Measurements from ENCODE around the gene GJB6.

GJB6 gene

DNA sequence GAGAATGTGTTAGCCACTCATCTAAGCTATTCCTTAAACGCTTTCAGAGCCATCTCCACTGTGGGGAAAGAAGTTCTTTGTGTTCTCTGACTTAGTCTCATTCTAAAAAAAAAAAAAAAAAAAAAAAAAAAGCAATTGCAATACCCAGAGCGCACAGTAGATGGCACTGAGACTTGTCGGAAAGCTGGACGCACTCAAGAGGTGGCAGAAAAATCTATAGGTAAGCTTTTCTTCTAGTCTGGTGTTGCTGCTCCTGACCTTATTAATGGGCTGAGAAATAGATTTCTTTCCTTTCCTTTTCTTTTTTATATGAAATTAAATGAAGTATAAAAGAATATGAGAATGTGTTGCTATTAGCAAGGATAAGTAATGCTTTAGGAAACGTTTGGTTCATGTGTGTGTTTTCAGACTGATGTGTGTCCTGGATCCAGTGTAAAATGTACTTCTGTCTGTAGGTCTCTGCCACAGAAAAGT is 34.7 kb downstream of the GJB6 start:
- Histone ChIP-seq H3K27me3 (ENCODE audit: control insufficient read depth, insufficient read depth, low read length, poor library complexity, severe bottlenecking) (peaks cover 48% of the 10 kb centered on the region), H3K36me3 (ENCODE audit: control insufficient read depth, insufficient read depth, low read length) (no peaks in the 10 kb centered on the region)
- WGBS, 2 experiments: 17 to 23% methylated on average over 4 of the region's 5 CpGs

DNA sequence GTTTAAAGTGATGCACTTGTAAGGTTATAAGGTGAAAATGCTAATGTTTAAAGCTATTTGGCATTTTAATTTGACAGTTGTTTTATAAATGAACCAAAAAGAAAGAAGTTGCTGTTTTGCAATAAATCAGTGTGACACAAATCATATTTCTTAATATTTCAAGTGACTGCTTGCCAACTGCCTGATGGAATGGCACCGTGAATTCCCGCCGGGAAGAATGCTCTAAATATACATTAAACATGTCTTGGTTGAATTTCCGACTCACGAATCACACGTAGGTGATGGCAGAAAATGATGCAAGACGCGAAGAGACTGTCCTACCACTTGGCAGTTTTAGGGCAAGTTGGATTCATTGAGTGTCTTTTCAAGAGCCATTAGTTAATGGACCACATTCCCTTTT is 36.3 kb downstream of the GJB6 start:
- Histone ChIP-seq H3K9me3 (ENCODE audit: control insufficient read depth, low read length) (no peaks in the 10 kb centered on the region), H3K27me3 (ENCODE audit: control insufficient read depth, insufficient read depth, low read length, poor library complexity, severe bottlenecking) (peaks cover 64% of the 10 kb centered on the region), H3K36me3 (ENCODE audit: control insufficient read depth, insufficient read depth, low read length) (no peaks in the 10 kb centered on the region), H3K27ac (ENCODE audit: insufficient read depth, low read depth, low read length, poor library complexity, severe bottlenecking) (no peak overlapping the region), H3K4me3 (ENCODE audit: insufficient read depth, low read depth, low read length) (no peak overlapping the region), H3K4me1 (ENCODE audit: control insufficient read depth, insufficient read depth, low read length) (peaks cover 14% of the 10 kb centered on the region)
- WGBS, 2 experiments: 85 to 89% methylated on average over 8 of the region's 8 CpGs

More for the DNA sequence above, 34.7 kb downstream of the GJB6 start:
- Histone ChIP-seq H3K27ac (ENCODE audit: insufficient read depth, low read depth, low read length, poor library complexity, severe bottlenecking) (no peak overlapping the region), H3K4me3 (ENCODE audit: insufficient read depth, low read depth, low read length) (no peak overlapping the region), H3K9me3 (ENCODE audit: control insufficient read depth, low read length) (no peaks in the 10 kb centered on the region), H3K4me1 (ENCODE audit: control insufficient read depth, insufficient read depth, low read length) (peaks cover 10% of the 10 kb centered on the region)

DNA sequence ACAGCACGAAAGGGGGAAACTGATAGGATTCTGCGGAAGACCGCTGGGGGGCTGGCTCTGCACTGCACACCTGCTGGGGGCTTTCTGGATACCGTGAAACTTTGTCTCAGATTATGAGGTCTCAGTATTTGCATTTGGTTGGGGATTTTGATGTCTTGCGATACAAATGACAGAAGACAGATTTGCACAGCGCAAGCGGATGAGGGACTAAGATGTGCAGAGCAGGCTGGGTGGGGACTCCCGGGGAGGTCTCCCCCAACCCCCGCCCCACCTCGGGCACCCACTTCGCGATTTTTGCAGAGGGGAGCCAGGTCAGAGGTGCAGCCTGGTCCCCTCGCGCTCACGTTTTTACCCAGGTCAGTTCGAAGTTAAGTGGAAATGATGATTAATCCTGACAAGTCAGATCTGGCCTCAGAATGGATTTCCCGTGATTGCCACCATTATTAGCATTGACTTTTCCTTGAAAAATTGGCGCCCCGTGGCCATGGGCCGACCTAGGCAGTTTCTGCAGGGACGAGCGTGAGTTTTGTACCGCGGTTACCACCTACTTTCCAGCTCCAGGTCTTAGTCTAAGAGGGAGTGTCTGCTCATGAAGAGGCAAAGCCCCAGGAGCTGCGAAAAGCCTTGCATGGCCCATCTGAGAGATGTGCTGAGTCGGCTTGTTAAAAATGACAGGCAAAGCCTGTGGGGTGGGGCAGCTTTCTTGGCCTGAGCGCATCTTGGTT is 38.0 kb downstream of the GJB6 start:
- H3K4me3 ChIP-seq (ENCODE audit: insufficient read depth, low read depth, low read length): no peak overlapping the region
- H3K27me3 ChIP-seq (ENCODE audit: control insufficient read depth, insufficient read depth, low read length, poor library complexity, severe bottlenecking): peaks cover 82% of the 10 kb centered on the region
- 15% methylated on average over 27 of the region's 27 CpGs for WGBS, 2 experiments

DNA sequence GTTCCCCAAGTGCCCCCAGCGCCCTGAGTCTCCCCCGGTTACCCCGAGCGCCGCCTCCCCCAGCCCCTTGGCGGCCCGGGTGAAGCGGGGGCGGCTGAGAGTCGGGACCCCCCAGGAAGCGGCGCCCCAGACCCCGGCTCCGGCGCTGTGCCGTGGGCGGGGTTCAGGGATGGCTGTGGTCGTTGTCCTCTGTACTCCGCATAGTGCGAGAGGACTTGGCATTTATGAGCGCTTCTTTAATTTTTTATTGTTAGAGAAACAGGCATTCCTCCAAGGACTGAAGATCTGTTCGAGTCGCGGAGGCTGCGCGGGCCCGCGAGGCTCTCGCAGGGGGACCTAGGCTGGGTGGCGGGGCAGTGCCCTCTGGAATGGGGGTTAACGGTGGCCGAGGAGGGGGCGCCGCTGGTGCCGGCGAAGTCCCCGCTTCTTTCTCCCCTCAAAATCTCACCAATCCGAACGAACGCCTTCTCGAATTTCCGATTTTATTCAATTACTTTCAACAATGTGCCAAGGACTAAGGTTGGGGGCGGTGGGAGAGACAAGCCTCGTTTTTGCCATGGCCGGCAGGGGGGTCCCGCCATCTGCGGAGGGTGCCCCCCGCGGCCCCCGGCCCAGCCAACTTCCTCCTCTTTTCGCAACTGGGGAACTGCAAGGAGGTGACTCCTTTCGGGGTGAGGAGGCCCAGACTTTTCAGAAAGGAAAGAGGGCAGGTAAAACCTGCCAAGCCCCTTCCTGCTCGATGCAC is 38.8 kb downstream of the GJB6 start:
- Histone ChIP-seq H3K9me3 (ENCODE audit: control insufficient read depth, low read length) (no peaks in the 10 kb centered on the region), H3K4me3 (ENCODE audit: insufficient read depth, low read depth, low read length) (peak overlapping the region; percentile 40), H3K4me1 (ENCODE audit: control insufficient read depth, insufficient read depth, low read length) (peaks cover 14% of the 10 kb centered on the region), H3K27me3 (ENCODE audit: control insufficient read depth, insufficient read depth, low read length, poor library complexity, severe bottlenecking) (peaks cover 83% of the 10 kb centered on the region), H3K27ac (ENCODE audit: insufficient read depth, low read depth, low read length, poor library complexity, severe bottlenecking) (no peak overlapping the region), H3K36me3 (ENCODE audit: control insufficient read depth, insufficient read depth, low read length) (no peaks in the 10 kb centered on the region)
- 1 to 2% methylated on average over 53 of the region's 53 CpGs for WGBS, 2 experiments

More for the DNA sequence above, 38.0 kb downstream of the GJB6 start:
- Histone ChIP-seq H3K9me3 (ENCODE audit: control insufficient read depth, low read length) (no peaks in the 10 kb centered on the region), H3K4me1 (ENCODE audit: control insufficient read depth, insufficient read depth, low read length) (peaks cover 14% of the 10 kb centered on the region), H3K27ac (ENCODE audit: insufficient read depth, low read depth, low read length, poor library complexity, severe bottlenecking) (no peak overlapping the region), H3K36me3 (ENCODE audit: control insufficient read depth, insufficient read depth, low read length) (no peaks in the 10 kb centered on the region)

DNA sequence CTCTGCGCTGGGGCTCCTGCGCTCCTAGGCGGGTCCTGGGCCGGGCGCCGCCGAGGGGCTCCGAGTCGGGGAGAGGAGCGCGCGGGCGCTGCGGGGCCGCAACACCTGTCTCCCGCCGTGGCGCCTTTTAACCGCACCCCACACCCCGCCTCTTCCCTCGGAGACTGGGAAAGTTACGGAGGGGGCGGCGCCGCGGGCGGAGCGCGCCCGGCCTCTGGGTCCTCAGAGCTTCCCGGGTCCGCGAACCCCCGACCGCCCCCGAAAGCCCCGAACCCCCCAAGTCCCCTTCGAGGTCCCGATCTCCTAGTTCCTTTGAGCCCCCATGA is 39.3 kb downstream of the GJB6 start, which contains the start of gene GJB2:
Gene GJB2, minus strand, starts transcription at position 103 of the 326 bp plus-strand sequence. CDS start 3,357 bp downstream, outside the sequence.
- peak within 1 kb of the TSS; percentile 40 for H3K4me3 ChIP-seq (ENCODE audit: insufficient read depth, low read depth, low read length)
- WGBS, 2 experiments: 0 to 2% methylated on average over 39 of the region's 39 CpGs
- H3K9me3 ChIP-seq (ENCODE audit: control insufficient read depth, low read length): no peaks in the 10 kb centered on the region
- peaks cover 14% of the 10 kb centered on the region for H3K4me1 ChIP-seq (ENCODE audit: control insufficient read depth, insufficient read depth, low read length)
- H3K27me3 ChIP-seq (ENCODE audit: control insufficient read depth, insufficient read depth, low read length, poor library complexity, severe bottlenecking): peaks cover 83% of the 10 kb centered on the region
- H3K27ac ChIP-seq (ENCODE audit: insufficient read depth, low read depth, low read length, poor library complexity, severe bottlenecking): no peak within 1 kb of the TSS
- H3K36me3 ChIP-seq (ENCODE audit: control insufficient read depth, insufficient read depth, low read length): no peaks in the 10 kb centered on the region

DNA sequence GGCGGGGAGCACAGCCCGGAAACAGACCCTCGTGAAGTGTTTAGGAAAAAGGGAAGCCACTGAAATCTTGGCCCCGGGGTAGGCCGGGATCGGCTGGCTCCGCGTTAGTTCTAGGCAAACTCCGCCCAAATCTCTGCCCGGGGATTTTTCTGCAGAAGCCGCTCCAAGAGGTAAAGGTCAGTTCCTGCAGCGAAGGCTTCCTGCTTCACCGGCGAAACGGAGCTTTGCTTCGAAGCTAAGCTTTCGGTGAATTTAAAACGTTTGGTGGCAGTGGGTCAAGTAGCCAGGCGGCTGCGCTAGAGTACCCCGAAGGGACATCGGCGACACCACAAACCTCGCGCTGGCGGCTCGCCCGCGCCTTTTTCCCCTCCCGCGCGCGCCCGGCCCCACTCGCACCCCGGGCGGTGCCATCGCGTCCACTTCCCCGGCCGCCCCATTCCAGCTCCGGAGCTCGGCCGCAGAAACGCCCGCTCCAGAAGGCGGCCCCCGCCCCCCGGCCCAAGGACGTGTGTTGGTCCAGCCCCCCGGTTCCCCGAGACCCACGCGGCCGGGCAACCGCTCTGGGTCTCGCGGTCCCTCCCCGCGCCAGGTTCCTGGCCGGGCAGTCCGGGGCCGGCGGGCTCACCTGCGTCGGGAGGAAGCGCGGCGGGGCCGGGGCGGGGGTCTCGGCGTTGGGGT is 39.8 kb downstream of the GJB6 start:
- Histone ChIP-seq H3K9me3 (ENCODE audit: control insufficient read depth, low read length) (no peaks in the 10 kb centered on the region), H3K27ac (ENCODE audit: insufficient read depth, low read depth, low read length, poor library complexity, severe bottlenecking) (no peak overlapping the region), H3K36me3 (ENCODE audit: control insufficient read depth, insufficient read depth, low read length) (no peaks in the 10 kb centered on the region), H3K27me3 (ENCODE audit: control insufficient read depth, insufficient read depth, low read length, poor library complexity, severe bottlenecking) (peaks cover 83% of the 10 kb centered on the region), H3K4me3 (ENCODE audit: insufficient read depth, low read depth, low read length) (peak overlapping the region; percentile 40), H3K4me1 (ENCODE audit: control insufficient read depth, insufficient read depth, low read length) (peaks cover 14% of the 10 kb centered on the region)
- 0 to 1% methylated on average over 73 of the region's 73 CpGs for WGBS, 2 experiments

DNA sequence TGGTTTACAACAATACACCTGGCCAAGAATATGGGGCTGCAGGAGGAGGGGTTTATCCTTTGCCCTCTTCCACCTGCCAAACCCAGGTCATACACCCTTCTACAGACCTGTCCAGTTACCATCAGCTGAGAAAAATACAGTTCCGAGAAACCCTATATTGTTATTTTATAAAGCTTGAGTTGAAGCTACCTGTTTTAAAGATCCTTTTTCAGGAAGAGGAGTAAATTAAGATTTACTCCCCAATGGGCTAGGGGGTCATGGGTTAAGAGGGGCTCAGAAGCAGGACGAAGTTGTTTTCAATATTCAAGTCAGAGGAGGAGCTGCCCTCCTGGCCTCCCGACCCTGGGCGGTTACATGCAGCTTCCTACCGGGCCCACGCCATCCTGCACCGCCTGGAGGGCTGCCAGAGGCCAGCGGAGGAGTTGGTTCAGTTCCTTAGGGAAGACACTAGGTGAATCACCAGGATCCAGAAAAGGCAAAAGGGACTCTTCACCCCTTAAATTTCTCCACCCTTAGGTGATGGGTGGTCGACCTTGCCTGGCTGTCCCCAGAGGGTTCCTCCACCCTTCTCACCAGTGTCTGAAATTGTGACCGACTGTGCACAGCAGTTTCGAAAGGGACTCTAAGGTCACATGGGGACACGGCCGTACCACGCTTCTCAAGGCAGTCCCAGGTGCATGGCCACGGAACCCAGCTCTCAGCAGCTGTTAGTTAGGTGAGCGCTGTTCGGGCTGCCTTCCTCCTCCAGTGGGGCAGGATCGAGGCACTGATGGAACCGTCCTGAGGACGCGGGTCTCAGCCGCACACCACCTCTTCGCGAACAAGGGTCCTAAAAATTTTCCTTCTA is 40.6 kb downstream of the GJB6 start:
- Histone ChIP-seq H3K4me1 (ENCODE audit: control insufficient read depth, insufficient read depth, low read length) (peaks cover 14% of the 10 kb centered on the region), H3K36me3 (ENCODE audit: control insufficient read depth, insufficient read depth, low read length) (no peaks in the 10 kb centered on the region), H3K9me3 (ENCODE audit: control insufficient read depth, low read length) (no peaks in the 10 kb centered on the region), H3K4me3 (ENCODE audit: insufficient read depth, low read depth, low read length) (peak overlapping the region; percentile 40), H3K27me3 (ENCODE audit: control insufficient read depth, insufficient read depth, low read length, poor library complexity, severe bottlenecking) (peaks cover 76% of the 10 kb centered on the region), H3K27ac (ENCODE audit: insufficient read depth, low read depth, low read length, poor library complexity, severe bottlenecking) (no peak overlapping the region)
- WGBS, 2 experiments: 27 to 28% methylated on average over 23 to 24 of the region's 24 CpGs

DNA sequence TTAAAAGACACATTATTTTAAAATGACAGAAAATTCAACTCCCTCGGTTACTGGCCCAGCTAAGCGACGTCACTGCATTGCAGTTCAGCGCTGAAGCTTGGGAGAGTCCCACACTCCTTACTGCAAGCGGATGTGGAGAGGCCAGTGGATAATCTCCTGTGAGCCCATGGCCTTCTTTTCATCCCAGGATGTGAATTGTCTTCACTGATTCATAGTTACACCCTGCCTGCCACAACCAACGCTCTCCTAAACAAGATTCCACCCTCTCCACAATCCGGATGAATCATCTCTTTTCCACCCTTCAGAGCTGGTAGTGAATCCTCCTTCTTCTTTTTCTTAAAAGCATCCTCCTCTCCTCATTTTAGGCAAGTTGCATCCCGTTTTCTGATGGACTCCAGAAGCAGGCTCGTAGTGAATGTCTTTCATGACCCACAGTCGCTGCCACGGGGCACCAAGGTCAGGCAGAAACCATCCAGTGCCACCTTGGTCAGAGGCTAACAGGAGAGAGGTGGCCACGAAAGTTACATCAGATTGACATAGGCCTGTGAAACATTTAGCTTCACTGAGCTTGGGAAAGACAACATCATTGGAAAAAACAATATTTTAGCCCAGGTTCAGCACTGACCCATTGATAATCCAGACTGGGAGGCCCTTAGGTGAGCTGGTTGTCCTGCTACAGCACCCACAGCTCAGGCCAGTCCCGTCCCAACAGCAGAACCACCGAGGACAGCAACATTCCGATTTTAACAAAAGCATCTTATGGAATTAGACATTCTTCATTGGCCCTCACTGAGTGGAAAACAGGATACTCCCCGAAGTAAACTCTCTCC is 41.4 kb downstream of the GJB6 start:
- Histone ChIP-seq H3K27me3 (ENCODE audit: control insufficient read depth, insufficient read depth, low read length, poor library complexity, severe bottlenecking) (peaks cover 68% of the 10 kb centered on the region), H3K4me1 (ENCODE audit: control insufficient read depth, insufficient read depth, low read length) (peaks cover 14% of the 10 kb centered on the region), H3K36me3 (ENCODE audit: control insufficient read depth, insufficient read depth, low read length) (no peaks in the 10 kb centered on the region), H3K4me3 (ENCODE audit: insufficient read depth, low read depth, low read length) (no peak overlapping the region), H3K9me3 (ENCODE audit: control insufficient read depth, low read length) (no peaks in the 10 kb centered on the region), H3K27ac (ENCODE audit: insufficient read depth, low read depth, low read length, poor library complexity, severe bottlenecking) (no peak overlapping the region)
- WGBS, 2 experiments: 84 to 85% methylated on average over 16 of the region's 16 CpGs

DNA sequence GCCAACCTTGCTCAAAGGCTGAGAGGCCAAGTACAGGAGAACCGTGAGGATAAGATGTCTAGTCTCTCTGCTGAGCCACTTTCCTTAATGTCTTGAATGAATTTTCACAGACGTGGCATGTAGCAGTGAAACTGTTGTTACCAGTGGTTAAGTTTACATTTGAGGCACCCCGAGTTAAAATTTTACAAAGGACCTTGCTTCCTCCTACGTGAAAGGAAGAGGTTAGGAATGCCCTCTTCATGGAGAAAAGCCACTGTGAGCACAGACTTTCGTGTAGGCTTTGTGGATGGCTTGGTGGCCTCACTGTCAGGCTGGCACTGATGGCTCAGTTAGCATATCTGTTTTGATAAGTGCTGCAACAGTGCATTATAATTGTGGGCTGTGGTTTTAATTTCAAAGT is 42.0 kb downstream of the GJB6 start:
- WGBS, 2 experiments: 88 to 91% methylated on average over 5 of the region's 5 CpGs
- H3K27ac ChIP-seq (ENCODE audit: insufficient read depth, low read depth, low read length, poor library complexity, severe bottlenecking): no peak overlapping the region
- no peak overlapping the region for H3K4me3 ChIP-seq (ENCODE audit: insufficient read depth, low read depth, low read length)
- H3K36me3 ChIP-seq (ENCODE audit: control insufficient read depth, insufficient read depth, low read length): no peaks in the 10 kb centered on the region
- H3K4me1 ChIP-seq (ENCODE audit: control insufficient read depth, insufficient read depth, low read length): peaks cover 14% of the 10 kb centered on the region
- H3K27me3 ChIP-seq (ENCODE audit: control insufficient read depth, insufficient read depth, low read length, poor library complexity, severe bottlenecking): peaks cover 62% of the 10 kb centered on the region
- no peaks in the 10 kb centered on the region for H3K9me3 ChIP-seq (ENCODE audit: control insufficient read depth, low read length)

All from ectodermal cell (in vitro differentiated cells).